ENCODE results near the gene SUSD1.
"Not testable (repeated sequence)": the region's sequence is repeated elsewhere in the genome, so short reads cannot be mapped to it uniquely, and the experiment has no call there.

DNA sequence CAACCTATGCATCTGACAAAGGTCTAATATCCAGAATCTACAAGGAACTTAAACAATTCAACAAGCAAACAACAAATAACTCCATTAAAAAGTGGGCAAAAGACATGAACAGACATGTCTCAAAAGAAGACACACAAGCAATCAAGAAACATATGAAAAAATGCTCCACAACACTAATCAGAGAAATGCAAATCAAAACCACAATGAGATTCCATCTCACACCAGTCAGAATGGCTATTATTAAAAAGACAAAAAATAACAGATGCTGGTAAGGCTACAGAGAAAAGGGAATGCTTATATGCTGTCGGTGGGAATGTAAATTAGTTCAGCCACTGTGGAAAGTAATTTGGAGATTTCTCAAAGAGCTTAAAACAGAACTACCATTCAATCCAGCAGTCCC, 41.3 kb downstream of the SUSD1 start:
- TF ChIP-seq POLR2A (IDR thresholded peaks at IDR 0.05), result not testable (repeated sequence)
- TF ChIP-seq, protein P1, sequence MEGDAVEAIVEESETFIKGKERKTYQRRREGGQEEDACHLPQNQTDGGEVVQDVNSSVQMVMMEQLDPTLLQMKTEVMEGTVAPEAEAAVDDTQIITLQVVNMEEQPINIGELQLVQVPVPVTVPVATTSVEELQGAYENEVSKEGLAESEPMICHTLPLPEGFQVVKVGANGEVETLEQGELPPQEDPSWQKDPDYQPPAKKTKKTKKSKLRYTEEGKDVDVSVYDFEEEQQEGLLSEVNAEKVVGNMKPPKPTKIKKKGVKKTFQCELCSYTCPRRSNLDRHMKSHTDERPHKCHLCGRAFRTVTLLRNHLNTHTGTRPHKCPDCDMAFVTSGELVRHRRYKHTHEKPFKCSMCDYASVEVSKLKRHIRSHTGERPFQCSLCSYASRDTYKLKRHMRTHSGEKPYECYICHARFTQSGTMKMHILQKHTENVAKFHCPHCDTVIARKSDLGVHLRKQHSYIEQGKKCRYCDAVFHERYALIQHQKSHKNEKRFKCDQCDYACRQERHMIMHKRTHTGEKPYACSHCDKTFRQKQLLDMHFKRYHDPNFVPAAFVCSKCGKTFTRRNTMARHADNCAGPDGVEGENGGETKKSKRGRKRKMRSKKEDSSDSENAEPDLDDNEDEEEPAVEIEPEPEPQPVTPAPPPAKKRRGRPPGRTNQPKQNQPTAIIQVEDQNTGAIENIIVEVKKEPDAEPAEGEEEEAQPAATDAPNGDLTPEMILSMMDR (IDR thresholded peaks at IDR 0.05), result not testable (repeated sequence)

Data from body of pancreas (tissue), 4 donors.